GM18498 (cell line): ENCODE measurements around the gene CDH11.

Source experiments
- ATAC-seq: cut with Tn5 transposase; IDR thresholded peaks from one replicate; pipeline ENCODE4 v1.9.1; 2021; ENCODE audit warnings: mild to moderate bottlenecking, moderate library complexity; ENCODE audit not compliant: unreplicated experiment

CDH11 gene

GRCh38 chr16:64924086-64924485 lies 197.8 kb downstream of the CDH11 start:
- no peak for ATAC-seq

GRCh38 chr16:64919929-64920607 lies 201.8 kb downstream of the CDH11 start:
- ATAC-seq, result no peak

DNA sequence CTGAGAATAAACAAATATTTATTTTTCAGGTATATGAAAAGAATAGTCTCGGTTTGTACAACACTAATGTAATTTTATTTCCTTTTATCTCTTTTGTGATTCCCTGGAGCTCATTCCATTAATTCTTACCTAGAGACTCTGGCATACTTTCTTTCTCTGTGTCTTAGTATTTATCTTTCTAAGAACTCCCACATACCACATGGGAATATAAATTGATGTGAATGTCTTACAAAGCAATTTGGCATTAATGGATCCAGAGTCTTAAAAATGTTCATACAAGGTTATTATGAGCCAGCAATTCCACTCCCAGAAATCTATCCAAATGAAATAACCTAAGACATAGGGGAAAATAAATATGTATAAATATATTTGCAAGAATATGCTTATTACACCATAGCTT lies 202.7 kb downstream of the CDH11 start:
- no peak for ATAC-seq

- no peak for ATAC-seq
Observed at GRCh38 chr16:64916051-64916450, 205.8 kb downstream of the CDH11 start.

GRCh38 chr16:64910356-64910755 lies 211.5 kb downstream of the CDH11 start:
- ATAC-seq, result no peak

DNA sequence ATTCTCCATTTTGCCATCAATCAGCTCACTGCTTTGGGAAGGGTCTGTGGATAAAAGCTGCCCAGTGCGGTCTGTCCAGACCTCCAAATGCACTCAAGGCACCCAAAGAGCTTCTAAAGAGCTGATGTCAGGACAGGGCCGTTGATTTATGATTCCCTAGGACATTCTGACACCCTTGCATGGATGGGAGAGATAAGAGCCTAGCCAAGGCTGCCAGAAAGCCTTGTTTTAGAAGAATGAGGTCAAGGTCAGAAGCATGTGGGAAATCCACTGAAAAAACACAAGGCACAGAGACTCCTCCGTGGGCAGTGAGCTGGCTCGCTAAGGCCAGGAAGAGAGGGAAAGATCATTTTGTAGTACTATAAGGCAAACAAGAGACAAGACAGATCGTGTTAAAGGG lies 214.0 kb downstream of the CDH11 start:
- no peak for ATAC-seq

DNA sequence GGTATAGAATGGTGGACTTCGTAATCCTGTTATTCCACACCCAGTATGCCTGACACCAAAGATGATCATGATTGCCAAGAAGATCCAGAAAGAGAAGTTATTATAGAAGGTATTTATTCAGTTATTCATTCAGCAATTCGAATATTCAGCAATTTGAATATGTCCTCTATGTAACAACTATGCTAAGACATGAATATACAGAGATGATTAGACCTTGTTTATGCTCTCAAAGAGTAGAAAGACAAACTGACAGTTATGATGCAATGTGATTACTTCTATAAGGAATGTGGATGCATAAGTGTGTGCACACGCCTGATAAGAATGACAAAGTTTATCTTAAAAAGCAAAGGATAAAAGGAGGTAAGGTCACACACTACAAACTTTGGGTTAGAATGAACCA lies 218.1 kb downstream of the CDH11 start:
- no peak for ATAC-seq

DNA sequence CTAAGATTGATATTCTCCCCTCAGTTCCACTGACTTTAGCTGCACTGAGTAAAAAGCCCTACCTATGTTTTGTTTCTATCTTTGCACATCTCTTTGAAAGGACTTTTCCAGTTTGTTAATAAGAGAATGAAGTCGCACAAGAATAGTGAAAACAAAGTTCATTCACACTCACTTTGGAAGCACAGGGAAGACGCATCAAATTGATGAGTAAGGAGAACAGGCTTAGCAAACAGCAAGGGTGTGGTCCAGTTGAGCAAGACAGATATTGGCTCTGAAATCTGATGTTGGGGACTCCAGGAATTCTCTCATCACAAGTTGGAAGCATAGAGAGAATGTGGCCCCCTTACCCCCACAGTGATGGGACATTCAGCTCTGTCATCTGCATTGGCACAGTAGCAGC lies 221.3 kb downstream of the CDH11 start:
- ATAC-seq, result no peak

- ATAC-seq, result no peak
Observed at GRCh38 chr16:64900019-64900418, 221.8 kb downstream of the CDH11 start.

DNA sequence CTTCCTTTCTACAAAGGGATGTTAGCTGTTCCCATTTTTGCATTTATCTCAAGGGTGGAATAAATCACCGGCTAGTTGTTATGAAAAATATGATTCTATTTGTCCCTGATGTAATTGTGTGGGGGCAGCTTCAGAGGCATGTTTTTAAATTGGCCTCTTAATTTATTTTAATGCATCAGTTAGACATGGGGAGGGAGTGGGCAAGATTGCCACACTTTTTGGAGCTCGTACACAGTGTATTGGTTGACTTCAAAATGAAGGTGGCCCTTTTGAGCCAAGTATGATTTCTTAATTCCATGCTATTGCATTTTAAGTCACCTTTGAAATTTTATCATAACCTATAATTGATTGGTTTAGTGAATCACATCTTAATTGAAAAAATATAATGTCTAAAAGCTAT lies 223.7 kb downstream of the CDH11 start:
- no peak for ATAC-seq
